ENCODE data around the gene USP44. TPM values are rescaled to one million over a fixed set of nuclear protein-coding genes. Genes with fewer than 3 reads are reported as not detected.

The USP44 gene
- total RNA-seq (1 to 10 TPM; 2.2 to 7.2 (median 3.6) TPM), polyA plus RNA-seq (1 to 10 TPM in 2 of 3 donors, under 1 TPM in 1; 0.88 to 1.8 (median 1.4) TPM)
- long read RNA-seq, donor 1: 0 reads
- long read RNA-seq, donor 2: 0 reads

GRCh38 chr12:95551305-95551704 lies at the start of gene USP44:
Gene USP44, minus strand, starts transcription at chr12:95551476. Its CDS starts 17,220 bp downstream, at chr12:95534256.
- peaks cover 0 to 25% (median 15%) of the 10 kb centered on the region in 6 donors for H3K4me1 ChIP-seq
- no peak within 1 kb of the TSS for H3K4me3 ChIP-seq
- no peak for DNase-seq
- intact Hi-C loops (cut with DNase I; ENCODE audit: low total_unique reads): no loop called here
- H3K27me3 ChIP-seq (replicated peaks in 1 of 7): peaks cover 0 to 28% (median 10%) of the 10 kb centered on the region in 7 donors
- H3K9me3 ChIP-seq: peaks cover 0 to 8% (median 0%) of the 10 kb centered on the region in 8 donors
- H3K27ac ChIP-seq: no peak within 1 kb of the TSS
- whole genome bisulfite sequencing, 5 donors: 51 to 78% (median 62%) methylated on average over 9 of the region's 9 CpGs
- no peak for TF ChIP-seq CTCF (IDR thresholded peaks at IDR 0.05 in 8 of 11, conservative IDR thresholded peaks at IDR 0.05 in 3 of 11)
- no peak for TF ChIP-seq POLR2AphosphoS5 (IDR thresholded peaks at IDR 0.05)
- TF ChIP-seq POLR2A (IDR thresholded peaks at IDR 0.05): no peak
- H3K36me3 ChIP-seq: no peaks in the 10 kb centered on the region

- no peaks in the 10 kb centered on the region for H3K4me1 ChIP-seq
Measured at GRCh38 chr12:95600567-95600966, 49.3 kb upstream of the USP44 start.

GRCh38 chr12:95599880-95600279 lies 48.6 kb upstream of the USP44 start:
- no peak for DNase-seq
- WGBS, 5 donors: 85 to 95% (median 94%) methylated on average over 5 of the region's 5 CpGs
- H3K4me1 ChIP-seq: no peaks in the 10 kb centered on the region
- H3K27me3 ChIP-seq (replicated peaks in 1 of 7): no peaks in the 10 kb centered on the region
- H3K9me3 ChIP-seq: no peaks in the 10 kb centered on the region
- H3K36me3 ChIP-seq: no peaks in the 10 kb centered on the region
- no peak overlapping the region for H3K4me3 ChIP-seq
- TF ChIP-seq POLR2AphosphoS5 (IDR thresholded peaks at IDR 0.05): no peak
- no peak for TF ChIP-seq CTCF (IDR thresholded peaks at IDR 0.05 in 8 of 11, conservative IDR thresholded peaks at IDR 0.05 in 3 of 11)
- no peak for TF ChIP-seq POLR2A (IDR thresholded peaks at IDR 0.05)
- H3K27ac ChIP-seq: no peak overlapping the region
- intact Hi-C loops (cut with DNase I; ENCODE audit: low total_unique reads): no loop called here

More at GRCh38 chr12:95600567-95600966, 49.3 kb upstream of the USP44 start:
- Histone ChIP-seq H3K27ac (no peak overlapping the region), H3K9me3 (no peaks in the 10 kb centered on the region), H3K27me3 (replicated peaks in 1 of 7) (no peaks in the 10 kb centered on the region), H3K4me3 (no peak overlapping the region), H3K36me3 (no peaks in the 10 kb centered on the region)
- WGBS, 5 donors: 84 to 96% (median 93%) methylated on average over 8 of the region's 8 CpGs
- intact Hi-C loops (cut with DNase I; ENCODE audit: low total_unique reads): no loop called here
- TF ChIP-seq POLR2AphosphoS5 (IDR thresholded peaks at IDR 0.05) (no peak), POLR2A (IDR thresholded peaks at IDR 0.05) (no peak), CTCF (IDR thresholded peaks at IDR 0.05 in 8 of 11, conservative IDR thresholded peaks at IDR 0.05 in 3 of 11) (no peak)
- DNase-seq: no peak

- no peak for TF ChIP-seq POLR2A (IDR thresholded peaks at IDR 0.05)
- no peak for TF ChIP-seq CTCF (IDR thresholded peaks at IDR 0.05 in 8 of 11, conservative IDR thresholded peaks at IDR 0.05 in 3 of 11)
- TF ChIP-seq POLR2AphosphoS5 (IDR thresholded peaks at IDR 0.05): no peak
- intact Hi-C loops (cut with DNase I; ENCODE audit: low total_unique reads): no loop called here
- 51 to 77% (median 69%) methylated on average over 2 of the region's 2 CpGs for WGBS, 5 donors
Measured at GRCh38 chr12:95594136-95594535, 42.9 kb upstream of the USP44 start.

More at GRCh38 chr12:95594136-95594535, 42.9 kb upstream of the USP44 start:
- Histone ChIP-seq H3K27me3 (replicated peaks in 1 of 7) (no peaks in the 10 kb centered on the region), H3K4me1 (peaks cover 0 to 10% (median 0%) of the 10 kb centered on the region in 6 donors), H3K9me3 (no peaks in the 10 kb centered on the region), H3K36me3 (no peaks in the 10 kb centered on the region), H3K4me3 (no peak overlapping the region), H3K27ac (peak overlapping the region in 7 of 8 donors; percentile 27 to 51 (median 37))
- DNase-seq: no peak

Data from spleen (tissue), 13 donors.